Activated CD4-positive, alpha-beta T cell treated with anti-CD3 and anti-CD28 coated beads, Interleukin-2, amount 50 U/mL, for 16 hours (primary cell): ENCODE measurements around the gene CDCA5.

Experiments used
- DNase-seq: peaks from one replicate; pipeline ENCODE4 v3.0.0-alpha.2; 2020

The CDCA5 gene

DNA sequence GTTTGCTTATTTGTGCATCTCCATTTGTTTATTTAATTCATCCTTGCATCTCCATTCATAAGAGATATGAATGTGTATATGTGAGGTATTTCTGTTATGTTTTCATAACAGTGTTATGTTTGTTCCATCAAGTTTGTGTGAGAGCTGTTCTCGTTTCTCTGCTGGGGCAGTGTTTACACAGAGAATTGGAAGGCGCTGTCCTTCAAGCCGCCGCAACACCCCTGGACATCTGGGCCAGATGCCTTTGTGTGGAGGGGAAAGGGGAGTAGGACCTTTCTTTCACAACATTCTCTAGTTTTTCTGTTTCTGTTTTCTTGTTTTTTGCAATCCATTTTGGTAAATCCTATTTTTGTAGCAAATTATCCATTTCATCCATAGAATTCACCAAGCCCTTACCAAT is 20.8 kb upstream of the CDCA5 start:
- no peak for DNase-seq

DNA sequence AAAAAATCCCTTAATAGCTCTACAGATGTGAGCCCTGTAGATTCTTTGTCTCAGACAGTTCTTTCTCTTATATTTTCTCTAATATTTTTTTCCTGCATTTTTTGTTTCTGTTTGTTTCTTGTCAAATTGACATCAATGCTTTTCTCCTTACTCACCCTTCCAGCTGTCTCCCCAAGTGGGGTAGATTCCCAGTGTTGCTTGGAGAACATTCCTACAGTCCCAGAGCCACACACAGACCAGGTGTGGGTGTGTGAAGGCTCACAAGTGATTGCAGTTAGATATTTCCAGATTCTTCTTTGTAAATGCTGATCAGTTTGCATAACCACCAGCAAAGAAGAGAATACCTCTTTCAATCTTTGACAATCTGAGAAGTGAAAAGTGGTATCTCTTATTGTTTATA is 19.6 kb upstream of the CDCA5 start:
- DNase-seq: no peak

DNA sequence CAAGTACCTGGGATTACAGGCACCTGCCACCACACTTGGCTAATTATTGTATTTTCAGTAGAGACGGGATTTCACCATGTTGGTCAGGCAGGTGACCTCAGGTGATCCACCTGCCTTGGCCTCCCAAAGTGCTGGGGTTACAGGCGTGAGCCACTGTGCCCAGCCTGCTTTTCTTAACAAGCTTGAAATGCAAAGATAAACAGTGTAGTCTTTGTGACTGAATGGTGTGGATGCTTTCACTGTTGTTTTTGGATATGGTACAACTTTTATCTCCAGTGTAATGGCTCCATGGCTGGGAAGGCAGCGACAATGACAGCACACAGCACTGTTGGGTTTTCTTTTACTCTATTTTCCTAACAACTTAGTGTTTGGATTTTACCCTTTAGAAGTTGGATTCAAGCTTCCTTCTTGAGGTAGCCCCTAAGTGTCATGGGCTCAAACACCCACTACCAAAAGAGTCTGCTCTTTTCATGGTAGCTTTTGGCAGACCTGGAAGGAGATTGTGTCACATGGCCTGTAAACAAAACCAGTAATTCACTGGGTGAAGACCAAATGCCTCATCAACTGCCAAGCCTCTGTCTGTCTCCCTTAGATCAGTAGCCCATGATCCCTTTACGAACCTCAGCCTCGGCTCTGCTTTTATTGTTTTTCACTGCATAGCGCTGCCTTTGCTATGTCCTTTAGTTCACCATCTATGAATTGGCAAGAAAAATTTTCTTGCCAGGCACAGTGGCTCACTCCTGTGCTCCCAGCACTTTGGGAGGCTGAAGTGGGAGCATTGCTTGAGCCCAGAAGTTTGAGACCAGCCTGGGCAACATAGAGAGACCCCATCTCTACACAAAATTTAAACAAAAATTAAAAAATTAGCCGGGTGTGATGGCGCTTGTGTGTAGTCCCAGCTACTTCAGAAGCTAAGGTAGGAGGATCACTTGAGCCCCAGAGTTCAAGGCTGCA is 18.6 kb upstream of the CDCA5 start:
- DNase-seq: no peak

DNA sequence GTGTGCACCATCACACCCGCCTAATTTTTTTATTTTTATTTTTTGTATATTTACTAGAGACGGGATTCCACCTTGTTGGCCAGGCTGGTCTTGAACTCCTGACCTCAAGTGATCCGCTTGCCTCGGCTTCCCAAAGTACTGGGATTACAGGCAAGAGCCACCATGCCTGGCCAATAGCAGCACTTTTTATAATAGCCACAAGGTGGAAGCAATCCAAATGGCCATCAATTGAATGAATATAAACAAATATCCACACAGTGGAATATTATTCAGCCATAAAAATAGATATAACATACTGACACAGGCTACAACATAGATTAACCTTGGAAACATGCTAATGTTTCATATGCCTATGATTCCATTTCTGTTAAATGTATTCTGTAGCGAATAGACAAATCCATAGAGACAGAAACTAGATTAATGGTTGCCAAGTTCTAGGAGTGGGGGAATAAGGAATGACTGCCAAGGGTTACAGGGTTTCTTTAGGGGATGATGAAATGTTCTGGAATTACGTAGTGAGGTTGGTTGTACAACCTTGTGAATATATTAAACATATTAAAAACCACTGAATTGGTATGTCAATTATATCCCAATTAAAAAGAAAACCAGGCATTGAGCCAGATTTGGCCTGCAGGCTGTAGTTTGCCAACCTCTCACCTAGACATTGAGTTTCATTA is 17.0 kb upstream of the CDCA5 start:
- no peak for DNase-seq

DNA sequence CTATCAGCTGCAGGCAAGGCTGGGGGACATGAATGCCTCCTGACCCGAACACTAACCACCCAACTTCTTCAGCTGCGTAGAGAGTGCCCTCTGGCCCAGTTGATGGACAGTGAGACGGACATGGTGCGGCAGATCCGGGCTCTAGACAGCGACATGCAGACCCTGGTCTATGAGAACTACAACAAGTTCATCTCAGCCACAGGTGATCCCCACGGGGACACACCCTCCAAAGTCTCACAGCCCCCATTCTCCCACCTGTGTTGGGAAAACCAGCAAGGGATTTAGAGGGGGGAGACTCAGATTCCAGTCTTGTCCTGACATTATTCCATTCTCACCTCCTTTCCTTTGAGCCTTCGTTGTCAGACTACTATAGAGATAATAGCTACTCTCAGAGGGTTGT is 13.1 kb upstream of the CDCA5 start:
- no peak for DNase-seq

DNA sequence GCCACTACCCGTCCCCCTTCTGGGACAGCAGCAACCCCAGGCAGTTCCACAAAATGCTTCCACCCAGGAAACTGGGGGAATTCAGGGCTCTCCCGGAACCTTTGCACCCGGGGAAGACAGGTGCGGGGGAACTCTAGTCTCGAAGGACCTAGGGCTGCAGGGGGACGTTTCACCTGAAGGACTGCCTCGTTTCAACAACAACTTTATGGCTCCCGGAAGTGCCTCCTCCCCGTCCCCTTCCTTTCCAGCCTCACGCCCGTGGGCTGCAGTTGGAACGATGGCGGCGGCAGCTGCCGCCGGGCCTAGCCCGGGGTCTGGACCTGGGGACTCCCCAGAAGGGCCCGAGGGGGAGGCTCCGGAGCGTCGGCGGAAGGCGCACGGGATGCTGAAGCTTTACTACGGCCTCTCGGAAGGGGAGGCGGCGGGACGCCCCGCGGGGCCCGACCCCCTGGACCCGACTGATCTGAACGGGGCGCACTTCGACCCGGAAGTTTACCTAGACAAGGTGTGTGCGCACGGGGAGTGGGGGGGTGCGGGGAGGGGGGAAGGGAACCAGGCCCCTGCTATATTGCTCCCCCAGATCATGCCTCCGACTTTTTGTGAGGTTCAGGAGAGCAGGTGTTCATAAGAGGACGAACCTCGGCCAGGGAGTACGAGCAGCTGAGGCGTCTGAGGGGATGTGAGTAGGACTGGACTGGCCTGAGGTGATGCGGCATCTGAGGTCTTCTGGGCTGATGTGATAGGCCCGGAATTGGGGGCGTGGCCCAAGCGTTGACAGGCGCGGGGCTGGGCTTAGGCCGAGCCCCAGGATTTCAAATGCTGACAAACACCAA is 12.3 kb upstream of the CDCA5 start, which contains the start of gene VPS51:
VPS51 (plus strand) TSS at position 241 of the 833 bp plus-strand sequence; CDS start at position 278, 37 bp downstream.
- peak; percentile 90 for DNase-seq

DNA sequence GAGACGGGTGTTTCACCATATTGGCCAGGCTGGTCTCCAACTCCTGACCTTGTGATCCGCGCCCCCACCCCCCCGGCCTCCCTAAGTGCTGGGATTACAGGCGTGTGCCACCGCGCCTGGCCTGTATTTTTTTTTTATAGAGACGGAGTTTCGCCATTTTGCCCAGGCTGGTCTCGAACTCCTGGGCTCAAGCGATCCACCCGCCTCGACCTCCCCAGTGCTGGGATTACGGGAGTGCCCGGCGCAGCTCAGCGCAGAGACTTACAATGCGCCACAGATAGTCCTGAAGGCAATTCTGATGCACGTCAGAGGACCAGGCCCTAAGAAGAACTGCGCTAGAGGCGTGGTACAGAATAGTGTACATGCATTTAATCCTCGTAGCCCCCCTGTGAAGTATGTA is 11.6 kb upstream of the CDCA5 start:
- DNase-seq: no peak

DNA sequence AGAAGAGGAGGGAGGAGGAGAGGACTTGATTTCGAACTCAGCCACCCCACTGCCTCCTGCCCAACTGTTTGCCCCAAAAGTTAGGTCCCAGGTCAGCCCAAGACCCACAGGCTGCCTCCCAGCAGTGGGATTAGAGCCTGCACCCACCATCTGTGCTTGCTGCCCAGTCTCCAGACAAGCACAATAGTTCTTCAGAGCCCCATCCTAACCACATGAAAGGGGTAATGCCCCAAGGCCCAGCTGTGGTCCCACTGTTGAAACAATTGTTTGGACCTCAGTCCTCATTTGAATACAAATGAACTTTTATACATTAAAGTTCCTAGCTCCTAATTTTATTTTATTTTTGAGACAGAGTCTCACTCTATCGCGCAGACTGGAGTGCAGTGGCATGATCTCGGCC is 6.8 kb upstream of the CDCA5 start:
- DNase-seq: no peak

DNA sequence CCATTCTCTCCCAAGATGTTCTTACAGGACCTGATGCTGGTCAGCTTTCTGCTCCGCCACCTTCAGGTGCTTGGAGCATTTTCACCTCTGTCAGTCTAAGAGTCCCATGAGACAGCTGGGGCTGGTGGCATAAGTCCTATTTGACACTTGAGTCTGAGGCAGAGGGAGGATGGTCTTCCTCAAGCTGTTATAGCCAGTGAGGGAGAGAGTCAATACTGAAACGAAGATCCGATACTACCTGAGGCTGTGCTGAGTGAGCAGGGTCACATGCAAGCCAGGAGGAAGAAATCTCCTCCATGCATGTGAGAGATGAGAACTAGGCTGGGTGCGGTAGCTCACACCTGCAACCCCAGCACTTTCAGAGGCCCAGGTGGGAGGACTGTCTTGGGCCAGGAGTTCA is 5.8 kb upstream of the CDCA5 start:
- DNase-seq: no peak

DNA sequence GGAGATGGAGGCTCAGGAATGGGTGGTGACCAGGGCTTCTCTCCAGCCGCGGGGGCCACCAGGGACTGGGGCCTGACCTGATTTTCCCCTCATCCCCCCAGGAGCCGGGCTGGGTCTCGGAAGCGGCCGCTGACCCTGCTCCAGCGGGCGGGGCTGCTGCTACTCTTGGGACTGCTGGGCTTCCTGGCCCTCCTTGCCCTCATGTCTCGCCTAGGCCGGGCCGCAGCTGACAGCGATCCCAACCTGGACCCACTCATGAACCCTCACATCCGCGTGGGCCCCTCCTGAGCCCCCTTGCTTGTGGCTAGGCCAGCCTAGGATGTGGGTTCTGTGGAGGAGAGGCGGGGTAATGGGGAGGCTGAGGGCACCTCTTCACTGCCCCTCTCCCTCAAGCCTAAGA is 4.0 kb upstream of the CDCA5 start:
- no peak for DNase-seq

DNA sequence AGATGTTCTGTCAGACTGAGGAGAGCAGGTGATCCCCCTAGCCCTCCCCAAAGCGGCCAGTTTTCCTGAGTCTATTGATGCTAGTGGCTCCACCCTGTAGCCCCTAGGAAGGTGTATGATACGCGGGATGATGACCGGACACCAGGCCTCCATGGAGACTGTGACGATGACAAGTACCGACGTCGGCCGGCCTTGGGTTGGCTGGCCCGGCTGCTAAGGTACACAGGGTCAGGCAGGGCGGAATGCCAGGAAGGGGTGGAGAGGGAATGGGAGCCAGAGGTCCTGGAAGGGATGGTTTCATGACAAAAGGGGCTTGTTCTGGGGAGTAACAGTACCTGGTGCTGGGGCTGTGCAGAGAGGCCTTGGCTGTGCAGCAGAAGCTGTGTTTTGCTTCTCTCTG is 3.4 kb upstream of the CDCA5 start:
- DNase-seq: no peak

DNA sequence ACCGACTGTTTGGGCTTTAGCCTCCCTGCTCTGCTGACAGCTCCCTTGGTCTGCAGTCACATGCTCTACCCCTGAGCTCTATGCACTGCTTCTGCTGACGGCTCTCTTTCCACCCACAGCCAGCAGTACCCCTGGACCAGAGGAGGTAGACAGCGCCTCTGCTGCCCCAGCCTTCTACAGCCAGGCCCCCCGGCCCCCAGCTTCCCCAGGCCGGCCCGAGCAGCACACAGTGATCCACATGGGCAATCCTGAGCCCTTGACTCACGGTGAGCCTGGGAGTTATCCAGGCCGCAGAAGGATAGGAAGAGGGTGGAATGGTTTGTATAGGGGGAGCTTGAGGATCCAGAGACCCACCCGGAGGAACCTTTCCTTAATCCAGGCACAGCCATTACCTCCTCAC is 3.0 kb upstream of the CDCA5 start:
- no peak for DNase-seq

DNA sequence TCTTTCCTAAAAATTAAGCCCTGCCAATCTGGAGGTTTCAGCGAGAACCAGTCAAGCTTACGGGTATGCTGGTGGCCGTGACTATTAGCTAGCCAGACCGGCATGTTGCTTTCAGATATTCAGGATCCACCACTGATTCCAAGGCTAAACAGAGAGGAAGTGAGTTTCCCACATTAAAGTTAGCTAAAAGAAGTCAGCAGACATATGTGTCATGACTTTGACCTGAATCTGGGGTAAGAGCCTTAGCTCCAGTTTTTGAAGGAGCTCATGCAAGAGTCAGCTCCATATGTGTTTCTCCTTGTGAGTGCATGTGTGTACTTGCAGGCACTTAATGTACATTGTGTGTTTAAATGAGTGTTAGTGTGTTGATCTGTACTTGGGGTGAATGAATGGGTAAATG is 1.6 kb upstream of the CDCA5 start:
- no peak for DNase-seq

DNA sequence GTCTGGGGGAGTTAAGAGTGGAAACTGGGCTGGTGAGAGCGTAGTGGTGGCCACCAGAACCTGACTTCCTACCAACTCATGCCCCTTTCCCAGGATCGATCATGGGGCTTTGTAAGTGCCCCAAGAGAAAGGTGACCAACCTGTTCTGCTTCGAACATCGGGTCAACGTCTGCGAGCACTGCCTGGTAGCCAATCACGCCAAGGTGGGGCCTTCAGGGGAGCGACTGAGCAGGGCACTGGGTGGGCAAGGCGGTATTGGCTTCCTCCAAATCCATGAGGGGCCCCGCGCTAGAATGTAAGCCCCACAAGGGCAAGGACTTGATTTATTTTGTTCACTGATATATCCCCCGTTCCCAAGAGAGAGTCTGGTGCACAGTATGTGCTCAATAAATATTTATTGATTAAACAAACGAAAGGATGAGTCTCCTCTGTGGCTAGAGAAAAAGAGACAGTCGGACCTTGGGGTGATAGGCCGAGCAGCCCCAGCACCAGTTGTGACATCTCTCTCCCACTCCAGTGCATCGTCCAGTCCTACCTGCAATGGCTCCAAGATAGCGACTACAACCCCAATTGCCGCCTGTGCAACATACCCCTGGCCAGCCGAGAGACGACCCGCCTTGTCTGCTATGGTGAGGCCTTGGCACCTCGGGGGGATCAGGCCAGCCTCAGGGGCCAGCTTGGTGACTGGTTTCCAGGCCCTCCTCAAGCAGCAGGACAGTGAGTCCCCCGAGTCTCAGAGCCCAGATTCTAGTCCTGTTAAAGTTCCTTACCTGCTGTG is 947 bp upstream of the CDCA5 start:
- no peak for DNase-seq

DNA sequence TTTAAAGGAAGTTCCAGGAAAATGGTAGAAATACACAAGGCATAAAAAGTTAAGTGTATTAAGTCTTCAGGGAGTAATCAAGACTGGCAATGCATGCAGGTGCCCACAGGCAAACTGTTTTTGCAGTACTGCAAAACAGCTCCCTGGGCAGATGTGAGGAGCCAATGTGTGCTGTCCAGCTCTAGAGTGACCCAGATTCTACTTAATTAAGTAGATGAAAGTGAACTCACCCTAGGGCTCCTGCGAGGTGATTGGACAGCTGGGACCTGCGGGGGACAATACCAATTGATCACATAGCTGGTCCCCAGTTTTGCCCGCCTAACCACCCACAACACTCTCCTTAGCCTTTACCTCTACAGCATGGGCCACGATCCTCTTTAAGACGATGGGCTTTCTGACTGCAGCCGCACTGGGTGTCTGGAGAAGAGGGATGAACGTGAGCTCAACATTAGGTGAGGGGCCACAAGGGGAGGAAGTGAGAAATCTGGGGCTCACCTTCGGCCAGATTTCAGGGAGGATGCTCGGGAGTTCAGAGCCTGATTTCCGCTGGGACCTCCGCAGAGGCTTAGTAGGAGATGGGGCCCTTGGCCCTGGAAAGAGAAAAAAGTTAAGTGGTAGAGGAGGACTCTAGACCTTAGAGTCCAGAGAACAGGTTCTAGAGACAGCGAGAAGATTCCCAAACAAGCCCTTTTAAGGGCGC is 556 bp downstream of the CDCA5 start:
- no peak for DNase-seq

DNA sequence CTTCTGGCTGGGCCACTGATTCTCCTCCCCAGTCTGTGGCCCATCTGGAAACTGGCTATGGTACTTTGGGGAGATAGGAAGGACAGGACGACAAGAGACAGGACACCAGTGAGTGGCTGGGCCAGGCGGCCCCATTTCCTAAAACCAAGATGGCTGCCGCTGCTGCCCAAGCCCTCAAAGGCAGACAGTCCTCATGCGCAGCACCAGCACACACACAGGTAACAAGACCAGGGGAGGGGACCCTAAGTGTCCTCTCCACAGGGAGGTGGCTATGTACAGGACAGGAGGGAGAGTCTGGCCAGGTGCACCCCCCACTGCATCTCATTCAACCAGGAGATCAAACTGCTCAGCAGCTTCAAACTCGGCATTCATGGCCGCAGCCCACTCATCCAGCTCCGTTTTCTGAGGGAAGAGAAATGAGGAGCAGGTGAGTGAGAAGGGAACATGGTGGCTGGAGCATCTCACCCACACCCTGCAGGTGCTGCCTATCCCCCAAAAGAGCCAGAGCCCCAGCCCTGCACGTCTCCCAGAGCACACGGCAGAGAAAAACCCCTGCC is 5.0 kb downstream of the CDCA5 start:
- no peak for DNase-seq

DNA sequence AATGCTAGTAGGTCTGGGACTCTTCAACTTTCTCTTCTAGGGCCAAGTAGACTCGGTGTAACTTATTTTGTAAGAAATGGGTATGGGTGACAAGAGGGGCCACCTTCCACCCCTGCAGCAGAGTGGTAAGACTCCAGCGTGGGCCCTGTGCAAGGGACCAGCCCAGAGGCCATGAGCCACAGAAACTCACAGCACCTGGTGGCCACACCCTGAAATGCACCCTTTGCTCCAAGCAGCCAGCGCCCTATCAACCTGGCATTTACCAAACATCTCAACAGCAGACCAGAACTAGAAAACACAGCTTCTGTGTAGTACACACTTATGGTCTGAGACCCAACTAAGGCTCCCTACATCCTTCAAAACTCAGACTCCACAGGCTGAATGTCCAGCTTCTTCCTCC is 5.7 kb downstream of the CDCA5 start:
- DNase-seq: peak; percentile 65

DNA sequence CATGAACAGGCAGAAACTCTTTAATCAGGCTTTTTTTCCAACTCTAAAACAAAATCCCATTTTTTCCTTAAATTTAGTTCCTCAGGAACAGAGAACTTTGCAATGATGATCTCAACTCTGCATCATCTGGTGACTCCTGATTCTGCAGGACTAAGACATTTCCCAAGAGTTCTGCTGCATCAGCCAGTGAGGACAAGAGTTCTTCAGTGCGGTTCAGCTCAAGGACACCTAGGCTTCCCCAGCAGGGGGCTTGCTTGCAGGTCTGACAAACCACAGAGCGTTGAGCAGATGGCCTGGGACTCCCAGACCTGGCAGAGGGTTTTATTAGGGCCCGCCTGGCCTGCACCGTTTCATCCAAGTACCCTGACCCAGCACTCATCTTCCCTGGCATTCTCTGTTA is 6.4 kb downstream of the CDCA5 start:
- DNase-seq: no peak

DNA sequence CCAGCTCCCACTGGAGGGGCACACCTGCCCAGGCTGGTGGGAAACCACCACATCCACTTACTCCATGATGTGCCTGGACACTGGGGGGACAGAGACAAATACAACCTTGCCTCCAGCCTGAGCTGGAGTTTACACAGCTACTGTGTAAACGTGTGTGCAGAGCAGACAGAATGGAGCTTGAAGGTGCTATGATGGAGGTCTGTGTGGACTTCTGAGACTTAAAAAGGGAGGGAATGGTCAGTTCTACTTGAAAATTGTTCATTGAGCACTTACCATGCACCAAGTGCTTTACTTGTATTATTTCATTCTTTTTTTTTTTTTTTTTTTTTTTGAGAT is 11.2 kb downstream of the CDCA5 start:
- DNase-seq: no peak

DNA sequence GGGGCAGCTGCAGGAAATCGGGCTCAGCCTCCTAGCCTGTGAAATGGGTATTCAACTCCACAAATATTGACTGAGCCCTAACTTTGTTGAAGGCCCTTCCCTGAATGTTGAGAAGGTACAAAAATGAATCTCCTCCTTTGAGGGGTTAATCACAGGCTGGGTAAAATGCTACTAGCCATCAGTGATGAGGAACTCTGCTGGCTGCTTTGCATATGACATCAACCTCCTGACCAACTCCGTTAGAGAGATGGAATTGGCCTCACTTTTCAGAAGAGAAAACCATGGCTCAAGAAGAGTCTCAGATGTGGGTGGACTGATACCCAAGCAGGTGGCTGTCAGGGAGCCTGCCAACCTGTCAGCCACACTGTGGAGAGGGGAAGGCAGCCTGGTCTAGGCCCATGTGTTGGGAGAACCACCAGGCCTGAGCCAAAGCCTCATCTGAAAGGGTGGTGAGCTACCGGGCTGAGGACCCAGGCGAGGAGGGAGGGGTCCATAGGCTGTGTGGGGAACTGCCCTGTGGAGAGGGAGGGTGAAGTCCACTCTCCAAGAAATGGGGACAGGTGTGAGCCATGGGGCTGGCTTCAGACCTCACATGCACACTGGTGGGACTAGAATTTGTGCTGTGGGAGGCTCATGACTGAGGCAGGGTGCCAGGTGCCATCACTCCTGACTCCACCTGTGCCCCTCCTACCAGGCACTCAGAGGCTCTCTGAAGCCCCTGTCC is 11.8 kb downstream of the CDCA5 start:
- no peak for DNase-seq

DNA sequence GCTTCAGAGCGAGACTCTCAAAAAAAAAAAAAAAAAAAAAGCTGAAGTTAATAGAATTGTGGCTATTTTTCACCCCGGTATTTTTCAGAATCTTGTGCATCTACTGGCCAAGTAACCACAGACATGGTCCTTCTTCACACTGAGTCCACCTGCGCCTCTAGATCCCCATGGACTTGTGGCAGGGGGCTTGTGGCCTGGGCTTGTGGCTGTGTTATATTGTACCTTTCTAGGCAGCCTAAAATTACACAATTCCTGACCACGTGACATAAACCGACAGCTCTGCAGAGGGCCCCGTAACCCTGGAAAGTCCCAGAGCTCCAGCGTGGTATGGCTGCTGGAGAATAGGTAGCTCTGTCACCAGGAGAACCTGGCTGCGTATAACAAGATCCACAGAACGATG is 14.6 kb downstream of the CDCA5 start:
- DNase-seq: peak; percentile 29
